ENCODE data around the gene MPZL3.

DNA sequence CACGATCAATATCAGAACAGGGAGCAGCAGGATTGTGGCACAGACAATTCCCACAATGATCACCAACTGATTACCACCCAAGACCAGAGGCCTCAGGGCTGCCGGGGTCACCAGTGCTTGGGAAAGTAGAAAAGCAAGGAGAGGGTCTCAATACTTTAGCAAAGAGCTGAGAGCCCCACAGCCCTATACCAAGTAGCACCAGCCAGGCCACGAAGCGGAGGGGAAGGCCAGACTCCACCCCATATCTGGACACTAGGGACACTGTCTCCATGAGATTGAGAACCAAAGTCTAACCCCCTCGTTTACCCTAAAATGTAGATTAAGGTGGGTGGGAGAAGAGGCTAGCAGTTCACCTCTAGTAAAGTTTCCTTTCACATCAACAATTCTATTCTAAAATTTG lies 51.7 kb downstream of the MPZL3 start:
- TF ChIP-seq, protein P1, sequence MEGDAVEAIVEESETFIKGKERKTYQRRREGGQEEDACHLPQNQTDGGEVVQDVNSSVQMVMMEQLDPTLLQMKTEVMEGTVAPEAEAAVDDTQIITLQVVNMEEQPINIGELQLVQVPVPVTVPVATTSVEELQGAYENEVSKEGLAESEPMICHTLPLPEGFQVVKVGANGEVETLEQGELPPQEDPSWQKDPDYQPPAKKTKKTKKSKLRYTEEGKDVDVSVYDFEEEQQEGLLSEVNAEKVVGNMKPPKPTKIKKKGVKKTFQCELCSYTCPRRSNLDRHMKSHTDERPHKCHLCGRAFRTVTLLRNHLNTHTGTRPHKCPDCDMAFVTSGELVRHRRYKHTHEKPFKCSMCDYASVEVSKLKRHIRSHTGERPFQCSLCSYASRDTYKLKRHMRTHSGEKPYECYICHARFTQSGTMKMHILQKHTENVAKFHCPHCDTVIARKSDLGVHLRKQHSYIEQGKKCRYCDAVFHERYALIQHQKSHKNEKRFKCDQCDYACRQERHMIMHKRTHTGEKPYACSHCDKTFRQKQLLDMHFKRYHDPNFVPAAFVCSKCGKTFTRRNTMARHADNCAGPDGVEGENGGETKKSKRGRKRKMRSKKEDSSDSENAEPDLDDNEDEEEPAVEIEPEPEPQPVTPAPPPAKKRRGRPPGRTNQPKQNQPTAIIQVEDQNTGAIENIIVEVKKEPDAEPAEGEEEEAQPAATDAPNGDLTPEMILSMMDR (IDR thresholded peaks at IDR 0.05; ENCODE audit: borderline replicate concordance, extremely low read depth, low read length, poor library complexity, severe bottlenecking): no peak
- TF ChIP-seq EZH2 (IDR thresholded peaks at IDR 0.05; ENCODE audit: borderline replicate concordance, low read depth, low read length, severe bottlenecking): no peak

Data from DND-41 (cell line).